Right lobe of liver (tissue), 6 donors: ENCODE results near the gene SLC9A7. TPM values are rescaled to one million over a fixed set of nuclear protein-coding genes. Genes with fewer than 3 reads are reported as not detected.

ENCODE experiments used
- ATAC-seq, 4 donors: fragments of 200-7000 bp; cut with Tn5 transposase; one replicate each; pipeline ENCODE4 v1.9.1; 2020; ENCODE audit warnings: mild to moderate bottlenecking in 4 of 4, moderate library complexity in 4 of 4
- DNase-seq, 3 donors: peaks; one replicate each; pipeline ENCODE4 v3.0.0-alpha.2; 2020
- H3K27ac ChIP-seq, 3 donors: fragments of 200-600 bp; one replicate each; pipeline ENCODE4 v1.8.0; 2022
- H3K27me3 ChIP-seq, 2 donors: fragments of 200-600 bp; one replicate each; pipeline ENCODE4 v1.8.0; 2022
- H3K36me3 ChIP-seq, 4 donors: fragments of 200-600 bp; sonication (generic) in 1 of 4; one replicate each; pipeline versions ENCODE4 v1.5.1 to v1.8.0; 2017 to 2022; ENCODE audit warnings: control low read depth in 1 of 4
- H3K4me1 ChIP-seq, 4 donors: fragments of 200-600 bp; sonication (generic) in 1 of 4; one replicate each; pipeline versions ENCODE4 v1.5.1 to v1.8.0; 2017 to 2022; ENCODE audit warnings: control low read depth in 1 of 4
- H3K4me3 ChIP-seq, 3 donors: fragments of 200-600 bp; one replicate each; pipeline ENCODE4 v1.8.0; 2022
- H3K9me3 ChIP-seq, 4 donors: fragments of 200-600 bp; sonication (generic) in 1 of 4; one replicate each; pipeline versions ENCODE4 v1.5.1 to v1.8.0; 2017 to 2022; ENCODE audit warnings: control low read depth in 1 of 4
- CTCF ChIP-seq, 4 donors: fragments of 200-600 bp in 3 of 4; fragments of 450-650 bp in 1 of 4; IDR thresholded peaks; one replicate each; pipeline versions ENCODE4 v1.5.1 to v1.8.0; 2016 to 2022; ENCODE audit warnings: antibody characterized with exemption in 4 of 4, mild to moderate bottlenecking in 2 of 4
- POLR2A ChIP-seq: fragments of 450-650 bp; IDR thresholded peaks from one replicate; pipeline ENCODE4 v1.6.1; 2017; ENCODE audit warnings: antibody characterized with exemption, mild to moderate bottlenecking
- WGBS: methylation state at CpG from one replicate; pipeline ENCODE4 v1.1.6; 2018; ENCODE audit warnings: low coverage, low lambda C conversion rate; ENCODE audit not compliant: insufficient coverage; ENCODE audit errors: missing lambda C conversion rate; 5-methylcytosine and 5-hydroxymethylcytosine counted together
- intact Hi-C, 2 donors: fragments of 100-400 bp; cut with DNase I; formaldehyde crosslinking; loops; one replicate each; pipeline versions ENCODE4 v1.11.2 to v1.14.1; 2022
- total RNA-seq, 6 experiments: library from RNA; depleted of rRNA in 2 of 6; stranded (reverse); fragments of >200 nt in 2 of 6; fragmentation: NEBNext Ultra II Directional in 3 of 6; extraction: Animal tissue kit (Norgen Biotek cat#: 25700) in 3 of 6; gene quantifications; one replicate each; pipeline versions ENCODE4 v1.1.0 to v1.2.4, GENCODE V29; 2016 to 2023
- donor health status: DM: no; HTN: yes; CAD: no.
- donor health status: DM: no; HTN: no; CAD: no.
- donor health status: DM: no; HTN: no; CAD: no.
- donor health status: DM: no; HTN: yes; CAD: no.
- donor health status: DM: no; HTN: yes; CAD: no.

Gene SLC9A7
- total RNA-seq, 6 experiments from 2014 or later = 5.7 to 9.0 (median 6.4) TPM

GRCh38 chrX:46716796-46717195 lies 42.1 kb downstream of the SLC9A7 start:
- Histone ChIP-seq H3K27ac (no peak overlapping the region), H3K36me3 (no peaks in the 10 kb centered on the region), H3K4me3 (no peak overlapping the region), H3K4me1 (no peaks in the 10 kb centered on the region), H3K9me3 (no peaks in the 10 kb centered on the region), H3K27me3 (no peaks in the 10 kb centered on the region)
- intact Hi-C loops = no loop called here
- ATAC-seq = no peak
- WGBS = 59% methylated on average over 3 of the region's 3 CpGs
- TF ChIP-seq POLR2A = no peak
- TF ChIP-seq CTCF (IDR thresholded peaks at IDR 0.05) = no peak
- no peak for DNase-seq

- WGBS = 54% methylated on average over 1 of the region's 1 CpG
- Histone ChIP-seq H3K36me3 (no peaks in the 10 kb centered on the region), H3K4me3 (no peak overlapping the region), H3K27ac (no peak overlapping the region), H3K27me3 (no peaks in the 10 kb centered on the region), H3K9me3 (no peaks in the 10 kb centered on the region), H3K4me1 (no peaks in the 10 kb centered on the region)
- TF ChIP-seq CTCF (IDR thresholded peaks at IDR 0.05) (no peak), POLR2A (no peak)
- DNase-seq = no peak
- no peak for ATAC-seq
- intact Hi-C loops = no loop called here
These were observed 42.9 kb downstream of the SLC9A7 start for GRCh38 chrX:46715997-46716396.

GRCh38 chrX:46715530-46715929 lies 43.4 kb downstream of the SLC9A7 start:
- TF ChIP-seq POLR2A (no peak), CTCF (IDR thresholded peaks at IDR 0.05) (no peak)
- no peaks in the 10 kb centered on the region for H3K27me3 ChIP-seq
- no peaks in the 10 kb centered on the region for H3K36me3 ChIP-seq
- no peaks in the 10 kb centered on the region for H3K9me3 ChIP-seq
- no peak overlapping the region for H3K4me3 ChIP-seq
- ATAC-seq = no peak
- no peaks in the 10 kb centered on the region for H3K4me1 ChIP-seq
- intact Hi-C loops = no loop called here
- no peak overlapping the region for H3K27ac ChIP-seq
- DNase-seq = no peak
- WGBS = 74% methylated on average over 5 of the region's 5 CpGs

GRCh38 chrX:46713672-46714490 lies 45.0 kb downstream of the SLC9A7 start:
- 39% methylated on average over 4 of the region's 5 CpGs for WGBS
- no peak for DNase-seq
- H3K4me1 ChIP-seq = no peaks in the 10 kb centered on the region
- TF ChIP-seq POLR2A = no peak
- H3K4me3 ChIP-seq = no peak overlapping the region
- H3K27me3 ChIP-seq = no peaks in the 10 kb centered on the region
- intact Hi-C loops = no loop called here
- no peak overlapping the region for H3K27ac ChIP-seq
- ATAC-seq = no peak
- H3K36me3 ChIP-seq = no peaks in the 10 kb centered on the region
- H3K9me3 ChIP-seq = no peaks in the 10 kb centered on the region

- Histone ChIP-seq H3K9me3 (no peaks in the 10 kb centered on the region), H3K27me3 (no peaks in the 10 kb centered on the region), H3K4me3 (no peak overlapping the region), H3K36me3 (no peaks in the 10 kb centered on the region), H3K4me1 (no peaks in the 10 kb centered on the region), H3K27ac (no peak overlapping the region)
- TF ChIP-seq CTCF (IDR thresholded peaks at IDR 0.05) (no peak), POLR2A (no peak)
- DNase-seq (no peak), ATAC-seq (no peak)
- intact Hi-C loops = no loop called here
- WGBS = 47% methylated on average over 1 of the region's 1 CpG
These were observed 46.2 kb downstream of the SLC9A7 start for GRCh38 chrX:46712764-46713163.
